ENCODE measurements around the gene SULT4A1.

- TF ChIP-seq EZH2 (optimal IDR thresholded peaks at IDR 0.05; ENCODE audit: low read depth, low read length) (no peak), EZH2phosphoT487 (IDR thresholded peaks at IDR 0.05; ENCODE audit: low read length) (no peak)
- TF ChIP-seq, protein P1, sequence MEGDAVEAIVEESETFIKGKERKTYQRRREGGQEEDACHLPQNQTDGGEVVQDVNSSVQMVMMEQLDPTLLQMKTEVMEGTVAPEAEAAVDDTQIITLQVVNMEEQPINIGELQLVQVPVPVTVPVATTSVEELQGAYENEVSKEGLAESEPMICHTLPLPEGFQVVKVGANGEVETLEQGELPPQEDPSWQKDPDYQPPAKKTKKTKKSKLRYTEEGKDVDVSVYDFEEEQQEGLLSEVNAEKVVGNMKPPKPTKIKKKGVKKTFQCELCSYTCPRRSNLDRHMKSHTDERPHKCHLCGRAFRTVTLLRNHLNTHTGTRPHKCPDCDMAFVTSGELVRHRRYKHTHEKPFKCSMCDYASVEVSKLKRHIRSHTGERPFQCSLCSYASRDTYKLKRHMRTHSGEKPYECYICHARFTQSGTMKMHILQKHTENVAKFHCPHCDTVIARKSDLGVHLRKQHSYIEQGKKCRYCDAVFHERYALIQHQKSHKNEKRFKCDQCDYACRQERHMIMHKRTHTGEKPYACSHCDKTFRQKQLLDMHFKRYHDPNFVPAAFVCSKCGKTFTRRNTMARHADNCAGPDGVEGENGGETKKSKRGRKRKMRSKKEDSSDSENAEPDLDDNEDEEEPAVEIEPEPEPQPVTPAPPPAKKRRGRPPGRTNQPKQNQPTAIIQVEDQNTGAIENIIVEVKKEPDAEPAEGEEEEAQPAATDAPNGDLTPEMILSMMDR (IDR thresholded peaks at IDR 0.05; ENCODE audit: low read length), result no peak
Observed at GRCh38 chr22:43832393-43833265, 29.7 kb downstream of the SULT4A1 start.
